HUES64 (cell line): ENCODE measurements around the gene KLHL36.
"Not testable (repeated sequence)": the region's sequence is repeated elsewhere in the genome, so short reads cannot be mapped to it uniquely, and the experiment has no call there.

Experiments
- H3K27ac ChIP-seq: 2 replicates; pipeline ENCODE4 v1.7.0; 2013; ENCODE audit warnings: low read depth, low read length, inconsistent platforms
- H3K27me3 ChIP-seq: 2 replicates; pipeline ENCODE4 v1.6.1; 2013; ENCODE audit warnings: mild to moderate bottlenecking, low read length; ENCODE audit not compliant: insufficient read depth
- H3K36me3 ChIP-seq: 2 replicates; pipeline ENCODE4 v1.6.1; 2013; ENCODE audit warnings: mild to moderate bottlenecking, low read length; ENCODE audit not compliant: insufficient read depth
- H3K4me1 ChIP-seq: 2 replicates; pipeline ENCODE4 v1.6.1; 2013; ENCODE audit warnings: mild to moderate bottlenecking, low read length, moderate library complexity; ENCODE audit not compliant: insufficient read depth
- H3K4me3 ChIP-seq: 2 replicates; pipeline ENCODE4 v1.5.1; 2013; ENCODE audit warnings: mild to moderate bottlenecking, low read length, moderate library complexity
- H3K9ac ChIP-seq: 2 replicates; pipeline ENCODE4 v1.6.1; 2013; ENCODE audit warnings: mild to moderate bottlenecking, low read depth, low read length
- H3K9me3 ChIP-seq: 2 replicates; pipeline ENCODE4 v1.6.1; 2013; ENCODE audit warnings: low read depth, low read length; ENCODE audit not compliant: insufficient read depth
- WGBS: fragments of 150-250, 120-280 bp; methylation state at CpG from one replicate; pipeline ENCODE4 v1.1.7; 2013; ENCODE audit warnings: missing lambda C conversion rate; 5-methylcytosine and 5-hydroxymethylcytosine counted together

KLHL36 gene

DNA sequence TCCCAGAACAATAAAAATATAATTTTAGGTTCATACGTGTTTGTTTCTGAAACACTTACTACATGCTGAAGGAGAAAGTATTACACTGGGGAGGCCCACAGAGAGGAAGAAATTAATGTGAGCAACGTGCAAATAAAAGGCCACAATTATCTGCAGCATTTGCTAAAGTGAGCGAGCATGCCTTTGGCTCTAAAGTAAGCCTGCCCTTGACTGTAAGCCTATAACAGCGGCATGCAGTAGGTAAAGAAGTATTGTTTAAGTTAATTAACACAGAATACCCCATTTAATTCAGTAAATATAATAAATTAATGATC, 17.2 kb upstream of the KLHL36 start:
- Histone ChIP-seq H3K27ac (no peak overlapping the region), H3K4me1 (no peaks in the 10 kb centered on the region), H3K9ac (no peak overlapping the region), H3K9me3 (no peaks in the 10 kb centered on the region), H3K27me3 (no peaks in the 10 kb centered on the region), H3K36me3 (no peaks in the 10 kb centered on the region), H3K4me3 (no peak overlapping the region)
- 94% methylated on average over 3 of the region's 4 CpGs for WGBS

DNA sequence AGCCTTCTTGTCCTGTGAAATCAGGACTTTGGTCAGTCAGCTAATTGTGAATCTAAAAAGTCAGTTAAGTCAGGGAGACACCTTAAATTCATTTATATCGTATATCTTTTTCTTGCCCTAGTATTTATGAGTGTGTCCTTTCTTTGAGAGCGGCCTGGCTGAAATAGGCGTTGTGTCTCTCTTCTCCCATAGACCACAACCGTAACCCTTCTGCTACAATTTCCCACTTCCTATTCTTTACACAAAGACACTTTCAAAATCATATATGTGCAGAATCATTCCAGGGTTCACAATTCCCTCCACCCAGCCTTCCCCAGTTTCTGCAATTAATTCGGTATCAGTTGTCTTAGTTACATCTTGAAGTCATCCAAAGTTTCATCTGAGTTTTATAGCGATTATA, 16.4 kb upstream of the KLHL36 start:
- Histone ChIP-seq H3K4me3 (no peak overlapping the region), H3K9me3 (no peaks in the 10 kb centered on the region), H3K36me3 (no peaks in the 10 kb centered on the region), H3K27ac (no peak overlapping the region), H3K27me3 (no peaks in the 10 kb centered on the region), H3K9ac (no peak overlapping the region), H3K4me1 (no peaks in the 10 kb centered on the region)
- WGBS: 94% methylated on average over 6 of the region's 6 CpGs

DNA sequence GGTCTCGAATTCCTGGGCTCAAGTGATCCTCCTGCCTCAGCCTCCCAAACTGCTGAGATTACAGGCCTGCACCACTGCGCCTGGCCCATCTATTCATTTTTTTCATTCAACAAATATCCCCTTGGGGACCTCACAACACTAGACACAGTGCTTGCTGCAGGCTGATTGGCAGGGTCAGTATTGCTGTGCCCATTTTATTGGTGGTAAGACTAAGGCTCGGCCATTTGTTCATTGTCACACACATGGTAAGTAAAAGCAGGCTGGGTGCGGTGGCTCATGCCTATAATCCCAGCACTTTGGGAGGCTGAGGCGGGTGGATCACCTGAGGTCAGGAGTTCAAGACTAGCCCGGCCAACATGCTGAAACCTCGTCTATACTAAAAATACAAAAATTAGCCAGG, 15.4 kb upstream of the KLHL36 start:
- H3K9me3 ChIP-seq, H3K36me3 ChIP-seq, H3K9ac ChIP-seq, H3K4me3 ChIP-seq, H3K27ac ChIP-seq, H3K4me1 ChIP-seq, H3K27me3 ChIP-seq: not testable (repeated sequence)
- WGBS: 92% methylated on average over 7 of the region's 7 CpGs

DNA sequence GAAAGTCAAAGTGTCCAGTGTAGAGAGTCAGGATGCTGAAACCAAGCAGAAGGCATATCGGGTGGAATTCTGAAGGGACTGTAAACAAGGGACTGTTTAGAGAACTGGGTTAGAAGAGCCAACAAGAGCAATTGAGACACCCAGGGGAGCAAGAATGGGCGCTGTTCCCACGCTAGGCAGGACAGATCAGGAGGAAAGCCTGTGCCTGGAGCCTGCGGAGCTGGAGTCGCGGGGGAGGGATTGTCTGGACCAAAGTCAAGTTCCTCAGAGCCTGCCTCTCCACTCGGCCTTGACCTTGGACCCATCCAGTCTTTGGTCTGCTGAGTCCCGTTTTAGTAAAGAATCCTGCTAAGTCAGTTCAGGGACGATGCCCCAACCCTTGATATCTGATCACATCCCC, 14.7 kb upstream of the KLHL36 start:
- H3K9ac ChIP-seq: no peak overlapping the region
- no peaks in the 10 kb centered on the region for H3K9me3 ChIP-seq
- no peaks in the 10 kb centered on the region for H3K4me1 ChIP-seq
- H3K27ac ChIP-seq: no peak overlapping the region
- H3K4me3 ChIP-seq: no peak overlapping the region
- no peaks in the 10 kb centered on the region for H3K27me3 ChIP-seq
- no peaks in the 10 kb centered on the region for H3K36me3 ChIP-seq
- 82% methylated on average over 9 of the region's 9 CpGs for WGBS

DNA sequence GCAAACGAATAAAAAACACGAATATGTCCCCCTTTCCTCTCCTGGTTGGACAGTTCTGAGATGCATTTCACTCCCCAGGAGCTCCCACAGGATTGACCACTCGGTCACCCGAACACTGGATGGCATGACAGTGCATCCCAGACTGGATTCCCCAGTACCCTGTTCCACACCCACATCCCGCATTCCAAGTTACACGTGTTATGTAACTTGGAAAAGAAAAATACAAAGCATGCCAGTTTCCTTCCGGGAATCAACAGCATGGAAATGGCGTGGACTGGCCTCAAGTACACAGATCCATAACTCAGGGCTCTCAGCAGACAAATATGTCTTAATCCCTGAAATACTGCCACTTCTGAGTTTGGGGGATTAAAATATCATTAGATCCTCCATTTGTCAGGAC, 12.6 kb upstream of the KLHL36 start:
- H3K36me3 ChIP-seq: no peaks in the 10 kb centered on the region
- no peak overlapping the region for H3K9ac ChIP-seq
- H3K9me3 ChIP-seq: no peaks in the 10 kb centered on the region
- H3K4me1 ChIP-seq: no peaks in the 10 kb centered on the region
- WGBS: 91% methylated on average over 8 of the region's 8 CpGs
- H3K27me3 ChIP-seq: no peaks in the 10 kb centered on the region
- H3K4me3 ChIP-seq: no peak overlapping the region
- no peak overlapping the region for H3K27ac ChIP-seq

DNA sequence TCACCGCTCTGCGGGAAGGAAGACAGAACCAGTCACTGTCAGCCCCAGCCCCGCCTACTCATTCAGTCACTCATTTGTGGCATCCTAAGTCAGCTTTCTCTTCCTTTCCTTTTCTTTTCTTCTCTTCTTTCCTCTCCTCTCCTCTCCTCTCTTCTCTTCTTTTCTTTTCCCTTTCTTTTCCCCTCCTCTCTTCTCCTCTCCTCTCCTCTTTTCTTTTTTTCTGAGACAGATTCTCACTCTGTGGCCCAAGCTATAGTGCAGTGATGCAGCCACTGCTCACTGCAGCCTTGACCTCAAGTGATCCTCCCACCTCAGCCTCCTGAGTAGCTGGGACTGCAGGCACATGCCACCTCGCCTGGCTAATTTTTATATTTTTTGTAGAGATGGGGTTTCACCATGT, 10.6 kb upstream of the KLHL36 start:
- Histone ChIP-seq H3K9ac (no peak overlapping the region), H3K4me3 (no peak overlapping the region), H3K27me3 (no peaks in the 10 kb centered on the region), H3K9me3 (no peaks in the 10 kb centered on the region), H3K27ac (no peak overlapping the region), H3K36me3 (no peaks in the 10 kb centered on the region), H3K4me1 (no peaks in the 10 kb centered on the region; the same call in 1 of the 2 replicates)
- 81% methylated on average over 4 of the region's 4 CpGs for WGBS

DNA sequence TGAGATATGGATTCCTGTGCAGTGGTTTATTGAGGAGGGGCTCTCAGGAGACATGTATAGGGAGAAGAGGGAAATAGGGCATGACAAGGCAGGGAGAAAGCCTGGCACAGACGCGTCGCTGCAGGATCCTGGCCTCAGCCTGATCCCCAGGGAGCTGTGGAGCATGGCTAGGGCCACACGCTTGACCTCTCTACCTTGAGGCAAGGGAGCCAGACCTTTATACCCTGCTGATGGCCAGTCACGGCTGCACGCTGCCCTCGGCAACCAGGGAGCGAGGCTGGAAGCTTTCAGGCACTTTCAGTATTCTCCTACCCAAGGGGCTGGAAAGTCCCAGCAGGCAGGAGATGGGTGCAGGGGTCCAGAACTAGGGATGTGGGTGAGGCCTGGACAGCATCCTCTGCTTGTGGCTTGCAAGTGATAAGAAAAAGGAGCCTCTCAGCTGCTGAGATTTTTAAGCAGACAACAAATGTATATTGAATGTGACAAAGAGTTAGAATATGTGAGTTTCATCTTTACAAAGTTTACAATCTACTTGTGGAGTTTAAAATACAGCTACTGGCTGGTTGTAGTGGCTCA, 10.0 kb upstream of the KLHL36 start:
- Histone ChIP-seq H3K4me1 (peaks cover 4% of the 10 kb centered on the region; the same call in 1 of the 2 replicates), H3K27ac (no peak overlapping the region), H3K9ac (no peak overlapping the region), H3K27me3 (no peaks in the 10 kb centered on the region; the same call in 1 of the 2 replicates), H3K36me3 (no peaks in the 10 kb centered on the region), H3K4me3 (no peak overlapping the region), H3K9me3 (no peaks in the 10 kb centered on the region)
- WGBS: 93% methylated on average over 8 of the region's 8 CpGs

DNA sequence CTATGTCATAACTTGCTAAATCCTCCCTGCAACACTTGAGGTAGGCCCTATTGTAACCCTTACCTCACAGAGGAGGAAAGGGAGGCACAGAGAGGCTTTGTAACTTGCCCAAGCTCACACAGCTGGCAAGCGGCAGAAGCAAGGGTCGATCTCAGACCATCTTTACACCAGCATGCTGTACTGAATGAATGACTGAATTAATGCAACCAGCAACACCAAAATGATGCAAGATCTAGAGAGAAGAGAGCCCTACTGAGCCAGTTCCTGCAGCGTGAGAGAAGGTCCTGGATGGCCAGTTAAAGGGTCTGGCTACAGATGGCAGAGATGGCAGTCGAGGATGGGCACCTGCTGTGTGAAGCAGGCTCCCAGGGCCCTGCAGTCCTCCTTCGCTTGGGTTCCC, 8.2 kb upstream of the KLHL36 start:
- Histone ChIP-seq H3K4me1 (peaks cover 4% of the 10 kb centered on the region; the same call in 1 of the 2 replicates), H3K9me3 (no peaks in the 10 kb centered on the region), H3K36me3 (no peaks in the 10 kb centered on the region), H3K27me3 (no peaks in the 10 kb centered on the region; the same call in 1 of the 2 replicates), H3K27ac (no peak overlapping the region), H3K4me3 (no peak overlapping the region), H3K9ac (no peak overlapping the region)
- WGBS: 93% methylated on average over 5 of the region's 5 CpGs

DNA sequence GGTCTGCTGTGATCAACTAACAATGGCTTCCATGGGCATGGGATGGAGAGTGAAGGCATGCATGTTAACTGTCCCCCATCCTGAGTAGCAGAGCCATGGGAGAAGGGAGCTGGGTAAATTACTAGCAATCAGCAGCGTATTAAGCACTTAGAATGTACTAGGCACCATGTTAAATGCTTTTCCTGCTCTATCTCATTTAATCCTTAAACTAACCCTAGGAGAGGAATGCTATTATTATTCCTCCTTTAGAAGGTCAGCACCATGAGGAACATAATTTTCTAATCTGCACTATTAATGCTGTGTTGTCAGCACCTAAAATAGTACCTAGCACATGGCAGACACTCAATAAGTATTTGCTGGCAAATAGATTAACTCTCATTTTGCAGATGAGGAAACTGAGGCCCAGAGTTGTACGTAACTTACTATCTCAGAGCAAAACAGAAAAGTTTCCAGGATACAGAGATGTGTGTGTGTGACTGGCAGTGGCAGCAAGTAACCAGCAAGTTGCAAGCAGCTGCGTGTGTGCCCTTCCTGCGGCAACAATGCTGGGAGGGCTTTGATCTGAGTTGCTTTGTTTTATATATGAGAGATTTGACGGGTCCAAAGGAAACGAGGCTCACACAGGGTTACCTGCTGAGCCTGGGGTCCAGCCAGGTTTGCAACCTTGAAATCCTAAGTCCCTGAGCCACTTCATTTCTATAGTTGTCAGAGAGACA, 6.5 kb upstream of the KLHL36 start:
- Histone ChIP-seq H3K4me1 (peaks cover 4% of the 10 kb centered on the region; the same call in 1 of the 2 replicates), H3K9me3 (no peaks in the 10 kb centered on the region), H3K27me3 (peaks cover 4% of the 10 kb centered on the region; the same call in 1 of the 2 replicates), H3K27ac (no peak overlapping the region), H3K4me3 (no peak overlapping the region), H3K36me3 (no peaks in the 10 kb centered on the region), H3K9ac (no peak overlapping the region)
- 78% methylated on average over 6 of the region's 6 CpGs for WGBS

DNA sequence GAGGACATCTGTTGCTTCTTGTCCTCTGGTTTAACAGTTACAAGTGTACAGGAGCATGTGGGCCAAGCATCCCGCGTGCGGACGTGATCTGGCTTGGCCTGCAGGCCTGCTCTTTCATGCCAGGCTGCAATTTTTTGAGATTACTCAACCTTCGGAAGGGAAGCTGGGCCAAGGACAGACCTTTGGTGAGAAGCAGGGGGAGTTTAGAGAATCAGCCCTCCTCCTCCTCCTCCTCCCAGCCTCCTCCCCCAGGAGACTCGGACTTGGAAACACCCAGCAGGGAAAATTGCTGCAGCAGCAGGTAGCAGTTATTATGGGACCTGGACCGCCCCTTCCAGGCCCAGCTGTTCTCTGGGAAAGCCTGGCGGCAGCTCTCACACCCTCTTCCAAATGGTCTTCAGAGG, 5.1 kb upstream of the KLHL36 start:
- Histone ChIP-seq H3K4me3 (no peak overlapping the region), H3K27ac (no peak overlapping the region), H3K9me3 (no peaks in the 10 kb centered on the region), H3K4me1 (peaks cover 4% of the 10 kb centered on the region; the same call in 1 of the 2 replicates), H3K9ac (0 out of 2 replicates have a peak overlapping the region, but pooled peaks have one; percentile 15), H3K27me3 (peaks cover 13% of the 10 kb centered on the region), H3K36me3 (no peaks in the 10 kb centered on the region)
- 71% methylated on average over 8 of the region's 8 CpGs for WGBS

DNA sequence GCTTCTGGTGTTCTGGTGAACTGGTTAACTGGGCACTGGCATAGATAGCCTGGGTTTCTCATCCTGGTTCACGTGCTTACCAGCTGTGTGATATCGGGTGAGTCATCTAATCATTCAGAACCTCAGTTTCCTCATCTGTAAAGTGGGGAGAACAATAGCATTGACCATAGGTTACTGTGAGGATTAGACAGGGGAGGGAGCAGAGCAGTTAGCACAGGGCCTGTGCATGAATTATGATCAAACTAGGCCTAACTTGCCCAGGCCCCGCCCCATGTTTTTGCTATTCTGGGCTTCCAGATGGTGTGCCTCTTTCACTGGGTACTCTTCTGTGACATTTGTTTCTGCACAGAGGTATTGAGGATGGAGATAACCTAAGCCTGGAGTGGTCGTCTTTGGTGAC, 4.6 kb upstream of the KLHL36 start:
- H3K9ac ChIP-seq: no peak overlapping the region
- H3K4me1 ChIP-seq: peaks cover 4% of the 10 kb centered on the region; the same call in 1 of the 2 replicates
- H3K27me3 ChIP-seq: peaks cover 13% of the 10 kb centered on the region
- no peak overlapping the region for H3K27ac ChIP-seq
- 93% methylated on average over 4 of the region's 4 CpGs for WGBS
- H3K9me3 ChIP-seq: no peaks in the 10 kb centered on the region
- H3K4me3 ChIP-seq: no peak overlapping the region
- no peaks in the 10 kb centered on the region for H3K36me3 ChIP-seq
